Gastroesophageal sphincter (tissue), 4 donors: ENCODE data around the gene BOLA1. TPM values are rescaled to one million over a fixed set of nuclear protein-coding genes. Genes with fewer than 3 reads are reported as not detected.

Experiments
- ATAC-seq: fragments of 150-250 bp; one replicate; pipeline ENCODE4 v1.9.1; 2016; ENCODE audit warnings: mild to moderate bottlenecking, moderate library complexity
- H3K27ac ChIP-seq, 4 donors: fragments of 200-600 bp; sonication (generic) in 3 of 4; 1 replicate in 3 of 4; 2 replicates in 1 of 4; pipeline ENCODE4 v1.5.1; 2016 to 2019
- H3K27me3 ChIP-seq: fragments of 200-600 bp; sonication (generic); one replicate; pipeline ENCODE4 v1.5.1; 2019
- H3K36me3 ChIP-seq, 2 donors: fragments of 200-600 bp; sonication (generic); one replicate each; pipeline ENCODE4 v1.5.1; 2019; ENCODE audit warnings: control low read depth in 1 of 2
- H3K4me1 ChIP-seq, 3 donors: fragments of 200-600 bp; sonication (generic); 1 replicate in 2 of 3; 2 replicates in 1 of 3; pipeline ENCODE4 v1.5.1; 2016 to 2019; ENCODE audit warnings: control low read depth in 2 of 3
- H3K4me3 ChIP-seq, 2 donors: fragments of 200-600 bp; sonication (generic); one replicate each; pipeline ENCODE4 v1.5.1; 2019; ENCODE audit warnings: mild to moderate bottlenecking in 1 of 2, moderate library complexity in 1 of 2
- H3K9me3 ChIP-seq, 3 donors: fragments of 200-600 bp; sonication (generic); one replicate each; pipeline ENCODE4 v1.5.1; 2017 to 2019; ENCODE audit warnings: control low read depth in 2 of 3
- EP300 ChIP-seq: sonication (generic); formaldehyde crosslinking; IDR thresholded peaks from one replicate; pipeline ENCODE4 v1.6.1; 2017; ENCODE audit warnings: antibody characterized with exemption, mild to moderate bottlenecking
- POLR2A ChIP-seq, 2 donors: fragments of 450-650 bp; IDR thresholded peaks; one replicate each; pipeline ENCODE4 v1.6.1; 2017; ENCODE audit warnings: antibody characterized with exemption in 2 of 2, mild to moderate bottlenecking in 2 of 2, moderate library complexity in 1 of 2
- POLR2AphosphoS5 ChIP-seq: sonication (generic); formaldehyde crosslinking; IDR thresholded peaks from one replicate; pipeline ENCODE4 v1.6.1; 2017; ENCODE audit warnings: antibody characterized with exemption
- WGBS, 2 donors: methylation state at CpG; one replicate each; pipeline ENCODE4 v1.1.5; 2018; ENCODE audit warnings: low coverage in 1 of 2; 5-methylcytosine and 5-hydroxymethylcytosine counted together
- total RNA-seq, 4 donors: library from RNA; depleted of rRNA; stranded (reverse); fragments of >200 nt; gene quantifications; one replicate each; pipeline ENCODE4 v1.1.0, GENCODE V29; 2016
- TF ChIP-seq, protein P1 (sequence below), 4 experiments: fragments of 200-600 bp in 2 of 4; fragments of 450-650 bp in 2 of 4; sonication (generic) in 1 of 4; IDR thresholded peaks; one replicate each; pipeline ENCODE4 v1.5.1; 2017 to 2019; ENCODE audit warnings: antibody characterized with exemption in 4 of 4, mild to moderate bottlenecking in 2 of 4, moderate library complexity in 2 of 4

Gene BOLA1
- total RNA-seq, 4 donors from 2014 or later: 23.9 to 46.2 (median 30.5) TPM

DNA sequence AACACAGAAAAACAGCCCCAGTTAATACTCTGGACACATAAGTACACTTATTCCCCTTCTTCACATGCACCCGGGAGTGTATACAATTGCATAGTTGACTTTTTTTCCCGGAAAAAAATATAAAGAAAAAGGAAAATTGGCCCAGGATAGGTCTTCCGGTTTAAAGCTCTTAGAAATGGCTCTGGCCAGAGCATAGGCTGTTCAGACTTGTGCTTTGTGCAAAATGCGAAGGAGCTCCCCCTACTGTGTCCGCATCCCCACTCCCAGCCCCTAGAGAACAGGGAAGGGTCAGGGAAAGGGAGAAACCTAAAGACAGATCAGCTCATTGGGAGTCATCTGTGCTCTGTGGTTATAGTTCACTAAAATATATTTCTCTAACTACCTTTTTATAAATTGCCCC is 42.8 kb downstream of the BOLA1 start:
- Histone ChIP-seq H3K27ac (peak overlapping the region in 2 of 4 donors; percentile 37 to 51), H3K4me3 (no peak overlapping the region), H3K9me3 (no peaks in the 10 kb centered on the region), H3K36me3 (peaks cover 0 to 39% of the 10 kb centered on the region in 2 donors), H3K4me1 (peaks cover 3 to 36% (median 8%) of the 10 kb centered on the region in 3 donors), H3K27me3 (no peaks in the 10 kb centered on the region)
- 6 to 13% methylated on average over 3 to 5 of the region's 5 CpGs for WGBS, 2 donors
- ATAC-seq: no peak
- TF ChIP-seq POLR2A (IDR thresholded peaks at IDR 0.05) (no peak), POLR2AphosphoS5 (no peak), EP300 (no peak)
- TF ChIP-seq, protein P1, sequence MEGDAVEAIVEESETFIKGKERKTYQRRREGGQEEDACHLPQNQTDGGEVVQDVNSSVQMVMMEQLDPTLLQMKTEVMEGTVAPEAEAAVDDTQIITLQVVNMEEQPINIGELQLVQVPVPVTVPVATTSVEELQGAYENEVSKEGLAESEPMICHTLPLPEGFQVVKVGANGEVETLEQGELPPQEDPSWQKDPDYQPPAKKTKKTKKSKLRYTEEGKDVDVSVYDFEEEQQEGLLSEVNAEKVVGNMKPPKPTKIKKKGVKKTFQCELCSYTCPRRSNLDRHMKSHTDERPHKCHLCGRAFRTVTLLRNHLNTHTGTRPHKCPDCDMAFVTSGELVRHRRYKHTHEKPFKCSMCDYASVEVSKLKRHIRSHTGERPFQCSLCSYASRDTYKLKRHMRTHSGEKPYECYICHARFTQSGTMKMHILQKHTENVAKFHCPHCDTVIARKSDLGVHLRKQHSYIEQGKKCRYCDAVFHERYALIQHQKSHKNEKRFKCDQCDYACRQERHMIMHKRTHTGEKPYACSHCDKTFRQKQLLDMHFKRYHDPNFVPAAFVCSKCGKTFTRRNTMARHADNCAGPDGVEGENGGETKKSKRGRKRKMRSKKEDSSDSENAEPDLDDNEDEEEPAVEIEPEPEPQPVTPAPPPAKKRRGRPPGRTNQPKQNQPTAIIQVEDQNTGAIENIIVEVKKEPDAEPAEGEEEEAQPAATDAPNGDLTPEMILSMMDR (IDR thresholded peaks at IDR 0.05): peak in 1 of 4 experiments; percentile 57

DNA sequence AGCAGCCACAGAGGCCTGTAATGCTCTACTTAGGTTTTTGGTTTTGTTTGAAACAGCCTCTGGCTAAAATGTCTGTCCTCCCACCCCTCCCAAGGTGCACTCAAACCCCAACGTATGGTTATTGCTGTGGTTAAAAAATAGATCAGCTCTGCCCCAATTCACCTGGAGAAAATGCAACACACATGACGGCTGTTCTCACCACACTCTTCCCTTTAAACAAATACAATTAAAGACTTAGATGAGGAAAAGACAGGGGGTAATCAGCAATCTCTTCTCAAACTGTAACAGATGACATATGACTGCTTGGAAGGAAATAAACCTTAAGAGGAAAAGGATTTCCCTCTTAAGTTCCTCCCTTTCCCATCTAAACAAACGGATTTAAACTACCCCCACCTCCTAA is 43.5 kb downstream of the BOLA1 start:
- ATAC-seq: no peak
- H3K4me1 ChIP-seq: peaks cover 3 to 29% (median 7%) of the 10 kb centered on the region in 3 donors
- H3K4me3 ChIP-seq: no peak overlapping the region
- no peaks in the 10 kb centered on the region for H3K9me3 ChIP-seq
- H3K27me3 ChIP-seq: no peaks in the 10 kb centered on the region
- peak overlapping the region in 3 of 4 donors; percentile 37 to 53 (median 51) for H3K27ac ChIP-seq
- 31 to 44% methylated on average over 2 to 3 of the region's 3 CpGs for WGBS, 2 donors
- TF ChIP-seq, protein P1 (IDR thresholded peaks at IDR 0.05): no peak
- TF ChIP-seq POLR2A (IDR thresholded peaks at IDR 0.05) (no peak), POLR2AphosphoS5 (no peak), EP300 (no peak)
- peaks cover 0 to 46% of the 10 kb centered on the region in 2 donors for H3K36me3 ChIP-seq

DNA sequence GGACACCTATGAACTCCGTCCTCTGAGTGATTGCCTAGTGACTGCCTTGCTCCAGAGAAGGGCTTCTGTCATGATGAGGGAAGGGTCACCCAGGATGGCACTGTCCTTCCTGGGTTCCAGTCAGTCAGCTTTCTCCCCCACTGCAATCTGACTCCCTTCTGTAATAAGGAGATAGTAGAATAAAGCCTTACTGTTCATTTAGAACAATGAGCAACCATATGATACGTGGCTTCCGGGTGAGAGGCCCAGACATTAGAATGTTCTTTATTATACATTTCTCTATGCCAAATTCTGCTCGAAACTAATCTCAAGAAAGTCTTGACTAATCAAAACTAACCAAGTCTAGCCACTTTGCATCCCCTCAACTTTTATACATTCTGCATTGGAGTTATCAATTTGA is 45.8 kb downstream of the BOLA1 start:
- Histone ChIP-seq H3K4me3 (no peak overlapping the region), H3K9me3 (no peaks in the 10 kb centered on the region), H3K4me1 (peaks cover 0 to 8% (median 0%) of the 10 kb centered on the region in 3 donors), H3K27ac (no peak overlapping the region), H3K27me3 (no peaks in the 10 kb centered on the region), H3K36me3 (peaks cover 0 to 69% of the 10 kb centered on the region in 2 donors)
- ATAC-seq: no peak
- WGBS, 2 donors: 77 to 84% methylated on average over 3 of the region's 4 CpGs
- TF ChIP-seq EP300 (no peak), POLR2A (IDR thresholded peaks at IDR 0.05) (no peak), POLR2AphosphoS5 (no peak)
- TF ChIP-seq, protein P1 (IDR thresholded peaks at IDR 0.05): no peak

DNA sequence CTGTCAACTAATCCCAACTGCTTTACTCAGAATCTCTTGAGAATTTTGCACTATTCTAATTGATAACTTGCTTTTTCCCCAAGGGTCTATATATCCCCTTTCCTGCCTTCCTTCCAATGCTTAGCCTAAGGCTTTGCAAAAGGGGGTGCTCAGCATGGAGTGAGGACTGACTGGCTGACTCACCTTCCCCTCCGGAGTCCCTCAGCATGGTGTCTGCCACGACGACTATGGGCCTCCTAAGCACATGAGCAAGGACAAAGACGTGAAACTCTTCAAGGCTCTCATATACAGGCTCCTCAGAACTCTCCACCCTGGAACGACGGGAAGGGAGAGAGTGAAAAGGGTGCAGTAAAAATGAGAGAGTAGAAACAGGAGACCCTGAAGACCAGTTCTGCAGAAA is 50.5 kb downstream of the BOLA1 start:
- Histone ChIP-seq H3K4me1 (no peaks in the 10 kb centered on the region), H3K36me3 (peaks cover 0 to 70% of the 10 kb centered on the region in 2 donors), H3K27ac (no peak overlapping the region), H3K4me3 (no peak overlapping the region), H3K27me3 (no peaks in the 10 kb centered on the region), H3K9me3 (no peaks in the 10 kb centered on the region)
- ATAC-seq: no peak
- WGBS, 2 donors: 60% methylated on average over 4 of the region's 6 CpGs; no CpG with 5 or more reads in 1 of the 2 donors
- no peak for TF ChIP-seq POLR2AphosphoS5
- TF ChIP-seq POLR2A (IDR thresholded peaks at IDR 0.05): no peak
- TF ChIP-seq, protein P1 (IDR thresholded peaks at IDR 0.05): no peak
- TF ChIP-seq EP300: no peak

Other genes starting within 250 kb of the BOLA1 start
- 10 to 100 TPM in 1 of 4 donors, 1 to 10 TPM in 1, under 1 TPM in 1, not detected in 1; 0.39 to 21.4 (median 8.6) TPM for gene FCGR1A, start 116.9 kb upstream of the BOLA1 start, total RNA-seq
- gene SV2A, start 18.3 kb downstream of the BOLA1 start, total RNA-seq: 1 to 10 TPM; 6.2 to 9.2 (median 7.1) TPM
- gene SF3B4, start 28.2 kb downstream of the BOLA1 start, total RNA-seq: 10 to 100 TPM in 3 of 4 donors, 1 to 10 TPM in 1; 9.7 to 17.9 (median 14.0) TPM
- gene MTMR11, start 37.3 kb downstream of the BOLA1 start, total RNA-seq: 10 to 100 TPM; 10.6 to 20.6 (median 14.4) TPM
- 10 to 100 TPM; 34.1 to 49.6 (median 42.3) TPM for gene OTUD7B, start 111.2 kb downstream of the BOLA1 start, total RNA-seq
- 10 to 100 TPM; 44.7 to 75.8 (median 50.4) TPM for gene VPS45, start 168.2 kb downstream of the BOLA1 start, total RNA-seq